Breast epithelium (tissue), 3 donors: ENCODE data around the gene F2RL1.

Experiments
- CTCF ChIP-seq, 3 donors: fragments of 450-650 bp; IDR thresholded peaks; one replicate each; pipeline ENCODE4 v1.5.1; 2016 to 2017; ENCODE audit warnings: antibody characterized with exemption in 3 of 3, mild to moderate bottlenecking in 3 of 3, moderate library complexity in 3 of 3
- POLR2A ChIP-seq: fragments of 450-650 bp; IDR thresholded peaks from one replicate; pipeline ENCODE4 v1.6.1; 2016; ENCODE audit warnings: antibody characterized with exemption, mild to moderate bottlenecking, moderate library complexity

- no peak for TF ChIP-seq POLR2A
- TF ChIP-seq CTCF (IDR thresholded peaks at IDR 0.05) = no peak
Measured at GRCh38 chr5:76801159-76801802, 17.5 kb upstream of the F2RL1 start.
